Mammary epithelial cell (primary cell): ENCODE data around the gene CDS2.

Source experiments
- EZH2 ChIP-seq: IDR thresholded peaks from 2 replicates; pipeline ENCODE4 v1.6.1; 2012; ENCODE audit warnings: low read length, inconsistent platforms, borderline replicate concordance
- TF ChIP-seq, protein P1 (sequence below), 2 donors: IDR thresholded peaks in 1 of 2; conservative IDR thresholded peaks in 1 of 2; 2 replicates each; pipeline ENCODE4 v1.5.1; 2011 to 2012; ENCODE audit warnings: inconsistent platforms in 2 of 2, low read length in 2 of 2, mild to moderate bottlenecking in 2 of 2, control low read depth in 1 of 2, low read depth in 1 of 2; ENCODE audit not compliant: insufficient read depth in 1 of 2; ENCODE audit errors: extremely low read depth in 1 of 2

- TF ChIP-seq, protein P1, sequence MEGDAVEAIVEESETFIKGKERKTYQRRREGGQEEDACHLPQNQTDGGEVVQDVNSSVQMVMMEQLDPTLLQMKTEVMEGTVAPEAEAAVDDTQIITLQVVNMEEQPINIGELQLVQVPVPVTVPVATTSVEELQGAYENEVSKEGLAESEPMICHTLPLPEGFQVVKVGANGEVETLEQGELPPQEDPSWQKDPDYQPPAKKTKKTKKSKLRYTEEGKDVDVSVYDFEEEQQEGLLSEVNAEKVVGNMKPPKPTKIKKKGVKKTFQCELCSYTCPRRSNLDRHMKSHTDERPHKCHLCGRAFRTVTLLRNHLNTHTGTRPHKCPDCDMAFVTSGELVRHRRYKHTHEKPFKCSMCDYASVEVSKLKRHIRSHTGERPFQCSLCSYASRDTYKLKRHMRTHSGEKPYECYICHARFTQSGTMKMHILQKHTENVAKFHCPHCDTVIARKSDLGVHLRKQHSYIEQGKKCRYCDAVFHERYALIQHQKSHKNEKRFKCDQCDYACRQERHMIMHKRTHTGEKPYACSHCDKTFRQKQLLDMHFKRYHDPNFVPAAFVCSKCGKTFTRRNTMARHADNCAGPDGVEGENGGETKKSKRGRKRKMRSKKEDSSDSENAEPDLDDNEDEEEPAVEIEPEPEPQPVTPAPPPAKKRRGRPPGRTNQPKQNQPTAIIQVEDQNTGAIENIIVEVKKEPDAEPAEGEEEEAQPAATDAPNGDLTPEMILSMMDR (conservative IDR thresholded peaks at IDR 0.05 in 1 of 2, IDR thresholded peaks at IDR 0.05 in 1 of 2; ENCODE audit: extremely low read depth in 1 of 2, insufficient read depth in 1 of 2, low read depth in 1 of 2, low read length in 2 of 2) = no peak
- TF ChIP-seq EZH2 = no peak
Measured at GRCh38 chr20:5187122-5187521, 60.3 kb downstream of the CDS2 start.
